HL-60 (cell line): ENCODE data around the gene PHF21B.

Experiments
- POLR2AphosphoS5 ChIP-seq: IDR thresholded peaks from 2 replicates; pipeline ENCODE4 v1.6.1; 2012; ENCODE audit warnings: low read depth
- SPI1 ChIP-seq: IDR thresholded peaks from 2 replicates; pipeline ENCODE4 v1.6.1; 2012; ENCODE audit warnings: low read depth, mild to moderate bottlenecking, borderline replicate concordance

DNA sequence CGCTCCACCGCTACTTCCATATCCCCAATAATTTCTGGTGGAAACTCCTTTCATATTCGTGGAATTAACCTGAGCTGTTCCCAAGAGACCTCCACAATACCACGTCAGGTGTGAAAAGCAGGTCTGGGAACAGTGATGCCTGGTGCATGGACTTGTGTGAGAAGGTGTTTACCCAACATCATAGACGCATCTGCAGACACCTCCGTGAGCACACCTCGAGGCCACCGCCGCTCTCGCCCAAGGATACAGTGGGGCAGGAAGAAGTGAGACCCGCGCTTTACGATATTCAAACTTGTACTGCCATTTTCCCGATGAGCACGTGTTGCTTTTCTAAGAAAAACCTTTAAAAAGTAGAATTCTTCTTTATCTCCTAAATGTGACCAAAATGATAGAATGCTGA lies 8.2 kb downstream of the PHF21B start:
- TF ChIP-seq POLR2AphosphoS5 (no peak), SPI1 (no peak)
